GM21529 (cell line): Measurements from ENCODE around the gene BTBD18.
A peak's percentile ranks its signal among the peaks of the same experiment; 100 is the strongest.

ENCODE experiments used
- ATAC-seq: cut with Tn5 transposase; IDR thresholded peaks from one replicate; pipeline ENCODE4 v1.9.1; 2021; ENCODE audit not compliant: unreplicated experiment

Gene BTBD18

DNA sequence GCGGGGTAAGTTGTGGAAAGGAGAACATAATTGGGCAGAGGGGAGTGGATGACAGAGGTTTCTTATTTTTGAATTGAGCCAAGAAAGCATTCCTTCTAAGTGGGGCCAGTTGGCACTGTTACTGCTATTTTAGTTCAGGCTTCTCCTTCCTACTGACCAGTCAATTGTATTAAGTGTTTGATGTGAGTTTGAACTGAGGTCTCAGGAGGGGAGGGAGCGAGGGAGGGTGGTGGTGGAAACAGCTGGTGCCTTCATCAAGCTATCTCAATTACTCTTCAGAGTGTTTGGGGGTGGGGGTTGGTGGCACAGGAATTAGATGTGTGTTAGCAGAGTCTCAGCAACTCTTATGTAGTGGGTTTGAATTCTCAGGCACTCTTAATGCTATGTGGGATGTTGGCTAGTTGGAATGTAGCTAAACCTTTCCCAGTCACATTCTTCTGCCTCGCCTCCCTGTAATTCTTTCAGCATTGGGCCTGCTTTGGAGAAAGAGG, 24.5 kb upstream of the BTBD18 start:
- ATAC-seq, result no peak

- no peak for ATAC-seq
Observed at GRCh38 chr11:57775491-57775890, 23.9 kb upstream of the BTBD18 start.

DNA sequence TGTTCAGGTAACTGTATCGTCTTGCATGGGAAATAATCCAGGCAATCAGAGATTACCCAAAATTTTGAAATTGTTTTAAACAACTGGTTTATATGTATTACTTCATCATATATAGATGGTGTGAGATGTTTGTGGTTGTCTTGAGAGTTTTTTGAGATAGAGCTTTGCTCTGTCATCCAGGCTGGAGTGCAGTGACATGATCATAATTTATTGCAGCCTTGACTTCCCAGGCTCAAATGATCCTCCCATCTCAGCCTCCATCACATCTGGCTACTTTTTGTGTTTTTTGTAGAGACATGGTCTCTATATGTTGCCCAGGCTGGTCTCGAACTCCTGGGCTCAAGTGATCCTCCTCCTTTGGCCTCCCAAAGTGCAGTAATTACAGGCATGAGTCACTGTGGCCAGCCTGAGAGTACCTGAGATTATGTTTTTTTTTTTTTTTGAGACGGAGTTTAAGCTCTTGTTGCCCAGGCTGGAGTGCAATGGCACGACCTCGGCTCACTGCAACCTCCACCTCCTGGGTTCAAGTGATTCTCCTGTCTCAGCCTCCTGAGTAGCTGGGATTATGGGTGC, 21.5 kb upstream of the BTBD18 start:
- ATAC-seq, result no peak

DNA sequence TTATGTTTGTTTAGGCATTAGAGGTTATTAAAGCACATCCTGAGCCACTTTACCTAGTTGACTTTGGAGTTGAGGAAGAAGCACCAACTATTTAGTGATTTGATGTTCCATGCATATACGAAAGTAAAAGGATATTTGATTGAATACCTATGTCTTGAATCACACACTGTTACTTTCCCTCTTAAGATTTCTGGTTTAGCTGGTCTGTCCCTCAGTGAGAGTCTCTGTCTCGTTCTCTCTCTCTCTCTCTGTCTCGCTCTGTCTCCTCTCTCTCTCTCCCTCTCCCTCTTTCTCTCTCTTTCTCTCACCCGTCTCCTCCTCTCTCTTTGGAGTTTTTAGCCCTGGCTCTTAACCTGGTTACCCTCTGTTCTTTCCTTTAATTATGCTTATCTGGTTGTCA, 20.9 kb upstream of the BTBD18 start:
- ATAC-seq, result no peak

GRCh38 chr11:57771365-57771764, 19.7 kb upstream of the BTBD18 start:
- ATAC-seq, result no peak

DNA sequence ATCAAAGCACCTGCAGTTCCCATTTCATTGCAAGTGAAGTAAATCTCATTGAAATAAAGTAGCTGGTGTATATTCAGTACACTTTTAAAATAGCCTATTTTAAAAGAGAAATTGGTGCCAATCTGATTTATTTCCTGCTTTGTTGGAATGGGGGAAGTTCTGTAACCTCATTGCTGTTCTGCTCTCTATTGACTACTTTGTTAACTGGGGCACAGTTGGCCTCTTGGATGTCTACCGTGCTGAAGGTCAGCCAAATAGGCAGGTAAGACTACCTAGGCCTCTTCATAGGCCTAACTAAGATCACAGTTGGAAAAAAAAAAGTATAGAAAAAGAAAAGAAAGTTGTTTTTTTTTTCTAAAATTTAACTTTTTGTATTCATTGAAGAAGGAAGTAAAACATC, 19.2 kb upstream of the BTBD18 start:
- no peak for ATAC-seq

DNA sequence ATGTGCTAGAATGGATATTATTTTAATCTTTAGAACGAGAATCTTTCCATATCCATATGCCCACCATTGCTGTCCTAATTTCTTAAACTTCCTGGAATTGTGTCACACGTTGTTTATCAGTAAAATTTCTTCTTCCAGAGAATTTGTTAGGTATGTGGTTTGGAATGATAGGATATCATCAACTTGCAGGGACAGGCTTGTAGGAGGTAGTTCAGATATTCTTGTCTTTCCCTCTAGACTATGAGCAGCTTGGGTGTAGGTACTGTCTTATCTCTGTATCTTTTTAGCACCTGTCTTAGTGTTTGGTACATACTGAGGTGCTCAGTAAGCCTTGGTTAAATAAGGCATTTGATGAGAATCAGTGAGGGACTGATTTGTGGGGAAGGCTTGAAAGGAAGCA, 13.4 kb upstream of the BTBD18 start:
- ATAC-seq, result no peak

DNA sequence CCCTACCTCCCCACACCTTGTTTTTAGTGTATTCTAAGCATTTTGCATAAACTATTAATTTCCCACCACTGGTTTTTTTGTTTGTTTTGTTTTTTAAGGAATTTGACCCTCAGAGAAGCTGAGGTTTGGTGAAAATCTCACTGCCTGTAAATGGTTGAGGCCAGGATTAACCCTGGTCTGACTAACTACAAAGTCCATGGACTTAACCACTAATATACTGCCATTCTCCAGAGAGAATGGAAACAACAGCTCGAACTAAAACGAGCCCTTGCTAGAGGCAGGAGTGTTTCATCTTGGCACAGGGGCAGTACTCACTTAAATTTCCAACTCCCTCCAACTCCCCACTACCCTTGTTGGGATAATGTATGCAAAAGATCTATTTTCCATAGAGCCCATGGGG, 12.9 kb upstream of the BTBD18 start:
- no peak for ATAC-seq

GRCh38 chr11:57764021-57764420, 12.4 kb upstream of the BTBD18 start:
- no peak for ATAC-seq

DNA sequence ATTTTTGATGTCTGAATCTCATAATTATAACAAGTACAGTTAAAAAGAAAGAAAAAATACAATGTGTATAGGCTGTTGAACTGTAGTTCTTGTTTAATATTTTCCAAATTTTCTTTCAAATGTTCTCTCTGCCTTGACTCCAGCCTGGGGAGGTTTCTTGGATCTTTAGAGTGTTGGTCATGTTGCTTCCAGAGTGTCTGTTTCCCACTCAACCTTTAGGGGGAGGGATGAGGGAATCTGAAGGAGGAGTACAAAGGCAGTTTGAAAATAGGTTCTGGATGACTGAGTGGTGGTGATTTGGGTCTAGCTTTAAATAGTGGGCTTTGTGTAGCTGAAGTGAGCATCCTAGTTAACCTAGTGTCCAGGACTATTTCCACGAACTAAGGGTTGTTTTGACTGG, 11.9 kb upstream of the BTBD18 start:
- ATAC-seq, result no peak

DNA sequence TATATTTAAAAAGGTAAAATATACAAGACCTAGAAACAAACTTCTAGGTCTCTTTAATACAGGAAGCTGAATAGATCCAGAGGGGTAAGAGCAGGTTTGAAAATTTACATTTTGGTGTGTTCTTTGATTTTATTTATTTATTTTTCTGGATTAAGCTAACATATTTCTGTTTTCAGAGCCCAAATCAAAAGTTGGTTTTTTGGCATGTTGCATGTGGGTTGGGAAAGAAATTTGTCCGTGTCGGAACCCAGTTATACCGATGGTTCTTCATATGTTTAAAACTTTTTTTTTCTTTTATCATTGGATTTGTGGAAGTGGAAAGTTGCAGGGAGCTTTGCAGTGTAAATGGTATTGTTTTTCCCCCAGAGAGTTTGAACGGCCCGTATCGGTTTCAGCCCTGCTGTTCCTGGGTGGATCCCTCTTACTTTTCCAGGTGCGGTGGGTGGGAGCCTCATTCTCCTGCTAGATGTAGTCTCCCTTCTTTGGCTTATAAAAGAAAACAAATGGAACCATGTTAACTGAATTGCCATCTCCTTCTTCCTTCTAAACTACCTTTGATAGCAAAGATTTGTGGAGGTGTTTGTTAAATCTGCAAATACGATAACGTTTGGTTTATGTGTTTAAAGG, 10.7 kb upstream of the BTBD18 start:
- no peak for ATAC-seq

- ATAC-seq, result peak; percentile 98
Observed at GRCh38 chr11:57761301-57762234, 9.9 kb upstream of the BTBD18 start, which contains the start of gene CTNND1. CTNND1 (plus strand) TSS chr11:57761802; CDS start chr11:57791479, 29,677 bp downstream.

DNA sequence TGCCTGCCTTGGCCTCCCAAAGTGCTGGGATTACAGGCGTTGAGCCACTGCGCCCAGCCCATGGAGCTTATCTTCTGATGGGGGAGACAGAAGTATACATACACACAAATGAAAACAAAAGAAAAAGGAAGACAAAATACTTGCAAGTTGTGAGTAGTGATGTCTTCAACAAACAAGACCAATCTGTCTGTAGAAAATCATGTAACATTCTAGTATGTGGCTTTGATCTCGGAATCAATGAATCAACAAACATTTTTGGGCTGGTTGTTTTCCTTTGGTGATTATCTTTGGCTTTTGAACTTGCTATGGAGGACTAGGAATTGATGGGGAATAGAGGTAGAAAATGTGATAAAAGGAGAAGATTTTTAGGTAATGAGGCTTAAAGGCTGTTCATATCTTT, 6.6 kb upstream of the BTBD18 start:
- no peak for ATAC-seq

DNA sequence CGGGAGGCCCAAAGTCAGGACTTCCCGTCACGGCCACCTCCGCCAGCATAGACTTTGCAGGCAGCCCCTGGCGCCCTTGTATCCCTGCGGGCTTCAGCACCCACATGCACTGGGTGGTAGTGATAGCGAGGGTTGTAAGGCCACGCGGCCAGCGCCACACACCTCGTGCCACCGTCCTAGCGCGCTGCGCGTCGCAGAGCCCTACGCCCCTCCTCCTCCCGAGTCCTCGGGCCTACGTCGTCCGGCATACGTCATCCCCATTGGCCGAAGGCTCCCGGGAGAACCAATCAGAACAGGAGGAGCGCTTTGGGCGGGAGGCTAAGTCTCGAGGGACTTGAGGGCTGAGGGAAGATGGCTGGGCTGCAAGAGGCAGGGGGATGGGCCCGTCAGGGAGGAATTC, 1.3 kb upstream of the BTBD18 start:
- ATAC-seq, result no peak

- no peak for ATAC-seq
Observed at GRCh38 chr11:57751176-57751575, 443 bp downstream of the BTBD18 start.

- no peak for ATAC-seq
Observed at GRCh38 chr11:57746920-57747319, 4.7 kb downstream of the BTBD18 start.

- ATAC-seq, result no peak
Observed at GRCh38 chr11:57745206-57745605, 6.4 kb downstream of the BTBD18 start.

- no peak for ATAC-seq
Observed at GRCh38 chr11:57744357-57744756, 7.3 kb downstream of the BTBD18 start.

- ATAC-seq, result no peak
Observed at GRCh38 chr11:57742087-57742452, 9.5 kb downstream of the BTBD18 start.

DNA sequence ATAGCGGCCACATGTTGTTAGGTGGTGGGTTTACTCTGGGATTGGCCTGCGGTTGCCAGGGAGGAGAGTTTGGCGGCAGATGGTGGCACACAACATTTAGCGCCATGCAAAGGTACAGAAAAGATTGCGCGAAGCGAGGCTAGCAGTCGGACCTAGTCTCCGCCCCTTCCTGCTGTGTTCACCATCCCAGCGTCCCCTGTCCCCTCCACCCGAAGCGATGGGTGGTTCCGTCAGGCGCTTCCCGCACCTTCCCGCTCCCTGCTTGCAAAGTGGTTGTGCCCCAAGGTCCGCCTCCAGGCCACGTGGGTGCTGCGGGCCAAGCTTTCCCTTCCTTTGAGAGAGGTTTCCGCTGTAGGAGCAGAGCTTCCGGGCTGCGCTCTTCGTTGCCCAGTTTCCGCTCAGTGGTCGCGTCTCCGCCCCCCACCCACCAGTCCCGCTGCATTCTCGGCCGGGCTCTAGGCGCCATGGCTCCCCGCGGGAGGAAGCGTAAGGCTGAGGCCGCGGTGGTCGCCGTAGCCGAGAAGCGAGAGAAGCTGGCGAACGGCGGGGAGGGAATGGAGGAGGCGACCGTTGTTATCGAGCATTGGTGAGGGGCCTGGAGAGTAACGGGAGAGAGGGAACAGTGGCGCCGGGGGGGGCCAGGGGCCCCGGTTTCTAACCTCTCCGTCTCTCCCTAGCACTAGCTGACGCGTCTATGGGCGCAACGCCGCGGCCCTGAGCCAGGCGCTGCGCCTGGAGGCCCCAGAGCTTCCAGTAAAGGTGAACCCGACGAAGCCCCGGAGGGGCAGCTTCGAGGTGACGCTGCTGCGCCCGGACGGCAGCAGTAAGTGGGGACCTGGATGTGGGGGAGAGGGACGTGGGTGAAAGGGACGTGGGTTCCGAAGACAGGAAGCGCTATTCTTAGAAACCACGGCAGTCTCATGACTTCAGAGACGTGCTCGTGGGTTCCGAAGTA, 10.2 kb downstream of the BTBD18 start, which contains the start of gene SELENOH:
Gene SELENOH, plus strand, starts transcription at position 360 of the 955 bp plus-strand sequence. Its CDS starts 105 bp downstream, at position 465.
- peak; percentile 91 for ATAC-seq
